HG02943 (cell line): Measurements from ENCODE around the gene DLX6.

ENCODE experiments used
- ATAC-seq: cut with Tn5 transposase; IDR thresholded peaks from one replicate; pipeline ENCODE4 v1.9.1; 2021; ENCODE audit warnings: mild to moderate bottlenecking, low read depth, moderate library complexity; ENCODE audit not compliant: unreplicated experiment

DLX6 gene

DNA sequence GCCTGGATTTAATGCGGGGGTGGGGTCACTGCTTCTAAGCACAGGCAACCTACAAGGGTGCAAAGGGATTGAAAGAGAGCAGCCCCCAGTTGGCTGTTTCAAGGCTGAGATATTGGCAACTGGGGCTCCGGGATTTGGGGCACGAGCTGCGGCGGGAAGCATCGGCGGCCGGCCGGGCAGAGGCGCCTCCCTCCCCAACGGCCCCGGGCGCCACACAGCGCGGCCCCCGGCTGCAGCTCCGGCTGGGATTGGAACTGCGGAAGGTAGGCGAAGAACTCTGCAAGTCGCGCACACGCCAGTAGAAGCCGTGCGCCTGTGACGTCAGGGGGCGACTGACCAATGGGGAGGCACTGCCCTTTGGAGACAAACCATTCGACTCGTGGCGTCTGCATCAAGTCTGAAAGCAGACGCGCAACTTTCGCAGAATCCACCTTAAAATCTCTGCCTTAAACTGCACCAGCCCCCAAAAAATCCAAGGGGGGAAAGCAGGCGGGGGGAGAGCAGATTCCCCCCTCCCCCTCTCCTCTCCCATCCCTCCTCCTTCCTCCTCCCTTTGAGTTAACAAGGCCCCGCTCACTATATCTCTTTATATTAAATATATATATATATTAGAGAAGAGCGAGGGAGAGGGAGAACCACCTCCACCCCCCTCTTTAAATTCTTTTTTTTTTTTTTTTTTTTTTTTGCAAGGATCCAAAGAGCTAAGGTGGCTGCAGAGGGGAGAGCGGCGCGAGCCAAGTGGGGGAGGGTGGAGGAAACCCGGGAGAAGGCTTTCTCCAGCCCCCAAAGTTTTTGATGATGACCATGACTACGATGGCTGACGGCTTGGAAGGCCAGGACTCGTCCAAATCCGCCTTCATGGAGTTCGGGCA is at the start of gene DLX6:
TSS of gene DLX6 (plus strand) at position 371 of the 872 bp plus-strand sequence. CDS start at position 796, 425 bp downstream.
- ATAC-seq = no peak

DNA sequence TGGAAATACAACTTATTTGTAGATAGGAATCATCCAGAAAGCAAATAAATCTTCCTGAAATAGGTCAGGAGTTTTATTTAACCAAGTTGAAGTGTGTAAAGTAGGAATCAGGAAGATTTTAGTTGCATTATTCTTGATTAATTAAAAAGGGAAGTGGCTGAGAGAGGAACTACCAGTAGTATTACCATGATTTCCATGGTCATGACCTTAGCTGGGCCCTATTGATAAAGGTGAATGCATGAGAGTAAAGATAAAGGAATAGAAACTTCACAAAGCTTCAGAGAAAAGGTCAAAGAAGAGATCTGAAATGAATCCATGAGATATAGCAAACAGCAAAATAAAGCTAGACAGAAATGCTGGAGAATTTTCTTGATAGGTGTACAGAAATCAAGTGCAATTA is 46.2 kb upstream of the DLX6 start:
- ATAC-seq = no peak

DNA sequence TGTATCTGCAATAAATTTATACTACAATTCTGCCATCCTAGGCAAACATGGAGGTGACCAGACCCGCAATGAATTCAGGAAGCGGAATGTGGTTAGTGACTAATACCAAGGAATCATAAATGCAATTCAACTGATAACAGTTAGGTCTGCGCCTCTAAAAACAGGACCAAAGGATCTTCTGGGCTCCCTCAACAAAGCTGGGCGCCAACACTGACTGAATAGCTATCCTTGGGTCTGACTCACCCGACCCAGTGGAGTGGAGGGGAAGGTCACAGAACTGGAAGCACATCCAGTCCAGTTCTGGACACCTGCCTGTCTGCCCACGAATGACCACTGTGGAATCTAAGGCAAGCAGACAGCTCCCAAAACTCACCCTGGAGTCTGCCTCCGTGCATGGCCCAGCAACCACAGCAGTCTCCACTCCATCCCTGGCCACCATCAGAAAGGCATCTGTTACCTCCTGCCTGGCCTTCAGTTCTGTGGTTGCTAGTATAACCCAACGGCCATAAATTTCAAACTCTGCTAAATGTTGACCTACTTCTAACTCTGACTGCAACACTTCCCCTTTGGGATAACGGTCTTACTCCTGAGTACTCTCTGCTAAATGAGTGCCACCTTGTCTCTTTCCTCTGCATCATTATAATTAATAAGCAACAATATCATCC is 43.0 kb upstream of the DLX6 start:
- ATAC-seq = no peak

DNA sequence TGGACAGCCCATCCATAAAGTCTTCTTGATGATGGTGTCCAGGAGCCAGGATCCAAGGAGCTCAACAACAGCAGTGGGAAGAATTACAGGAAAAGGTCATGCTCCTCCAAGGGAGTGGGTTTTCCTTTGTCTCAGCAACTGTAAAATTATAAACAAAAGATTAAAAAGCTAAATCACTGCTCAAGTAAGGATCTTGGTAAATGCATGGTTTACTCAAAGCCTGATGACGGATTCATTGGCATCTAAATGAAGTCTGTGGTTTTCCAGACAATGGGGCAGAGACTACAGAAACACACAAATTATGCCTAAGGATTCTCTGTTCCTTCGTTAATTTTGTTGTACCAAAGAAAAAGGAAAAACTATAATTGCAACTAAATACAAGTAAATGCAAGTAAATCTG is 36.4 kb upstream of the DLX6 start:
- no peak for ATAC-seq

DNA sequence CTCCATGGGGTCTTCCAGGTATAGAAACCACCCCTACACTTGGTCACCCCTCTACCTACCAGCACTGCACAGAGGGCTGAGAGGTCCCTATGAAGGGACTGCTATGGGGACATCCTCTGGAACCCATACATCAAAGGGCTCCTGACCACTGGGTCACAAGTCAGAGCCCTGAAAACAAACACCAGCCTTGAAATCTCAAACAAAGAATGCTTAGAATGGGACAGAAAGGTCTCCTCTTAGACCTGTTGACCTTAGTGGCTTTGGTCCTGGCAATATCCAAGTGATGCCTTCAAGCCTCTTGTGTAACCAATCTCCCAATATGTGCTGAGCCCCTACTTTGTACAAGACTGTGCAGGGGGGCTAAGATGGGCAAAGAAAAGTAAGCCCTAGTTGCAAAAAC is 34.6 kb upstream of the DLX6 start:
- no peak for ATAC-seq

DNA sequence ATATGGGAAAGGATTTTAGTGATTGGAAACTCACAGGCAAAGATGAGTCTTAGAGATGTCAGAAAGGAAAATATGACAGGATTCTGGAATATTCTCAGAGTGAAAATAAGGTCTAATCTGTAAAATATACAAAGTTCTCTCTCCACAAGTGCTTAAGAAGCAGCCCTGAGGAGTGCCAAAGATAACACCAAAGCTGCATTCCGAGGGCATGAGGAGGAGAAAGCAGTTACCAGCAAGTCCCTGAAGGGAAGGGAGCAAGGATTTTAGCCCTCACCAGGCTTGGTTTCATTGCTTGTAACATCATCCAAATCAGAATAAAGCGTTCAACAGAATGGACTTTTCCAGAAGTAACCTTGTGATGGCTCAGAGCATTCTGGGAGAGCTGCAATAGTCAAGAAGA is 31.4 kb upstream of the DLX6 start:
- ATAC-seq = no peak

DNA sequence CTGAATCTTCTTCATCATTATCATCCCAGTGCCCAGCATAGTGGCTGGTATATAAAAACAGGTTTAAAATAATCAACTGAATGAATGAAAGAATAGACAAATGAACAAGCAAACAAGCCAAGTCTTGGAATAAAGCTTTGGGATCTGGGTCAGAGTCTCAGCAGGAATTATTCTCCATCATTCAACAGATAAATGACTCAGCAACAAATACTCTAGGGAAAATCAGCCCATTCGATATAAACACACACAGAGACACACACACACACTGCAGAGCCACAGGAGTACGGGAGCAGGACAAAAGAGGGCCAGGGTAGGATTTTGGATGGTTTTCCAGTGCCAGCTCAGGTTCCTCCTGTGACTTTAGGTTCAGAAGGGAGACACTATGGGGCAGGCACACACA is 29.2 kb upstream of the DLX6 start:
- ATAC-seq = no peak

DNA sequence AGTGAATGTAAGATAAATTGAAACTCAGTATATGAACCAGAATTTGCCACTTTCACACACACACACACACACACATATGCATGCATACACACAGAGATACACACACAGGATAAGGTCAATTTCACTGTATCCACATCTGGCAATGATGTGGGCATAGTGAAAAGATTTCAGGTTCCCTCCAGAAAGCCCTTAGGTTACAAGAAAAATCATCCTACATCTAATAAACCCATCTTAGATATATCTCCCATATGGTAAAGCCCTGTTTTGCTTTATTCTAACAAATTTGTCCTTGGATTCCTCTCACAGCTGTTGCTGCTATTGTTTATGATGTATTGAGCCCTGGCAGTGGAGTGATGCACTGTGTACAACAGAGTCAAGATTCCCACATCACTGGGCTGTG is 27.9 kb upstream of the DLX6 start:
- no peak for ATAC-seq

DNA sequence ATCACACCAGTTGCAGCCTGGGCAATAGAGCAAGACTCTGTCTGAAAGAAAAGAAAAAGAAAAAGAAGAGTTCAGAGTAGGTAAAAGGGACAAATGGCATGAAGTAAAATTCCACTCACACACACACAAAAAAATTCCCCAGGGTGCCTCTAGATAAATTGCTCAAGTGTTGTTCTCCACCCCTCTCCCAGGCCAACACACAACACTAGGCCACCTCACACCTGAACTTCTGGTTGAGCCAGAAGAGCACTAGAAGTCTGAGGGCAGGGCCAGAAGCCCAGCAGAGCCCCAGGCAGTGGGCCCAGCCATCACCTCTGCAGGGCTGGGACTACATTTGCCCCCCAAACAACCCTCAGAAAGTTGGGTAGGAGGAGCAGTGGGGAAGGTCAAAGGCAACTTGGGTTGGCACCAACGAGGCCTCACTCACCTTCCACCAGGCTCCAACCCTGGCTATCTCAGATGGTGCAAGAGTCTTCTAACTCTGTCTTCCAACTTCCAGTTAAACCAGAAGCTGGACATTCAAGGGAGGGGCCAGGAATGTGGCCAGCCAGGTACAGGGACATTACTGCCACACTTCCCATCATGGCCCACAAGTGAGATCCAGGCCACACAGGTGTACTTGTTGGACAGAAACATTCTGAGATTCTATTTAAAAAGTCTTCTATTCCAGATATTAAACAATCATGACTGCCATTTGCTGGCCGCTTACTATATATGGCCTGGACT is 25.6 kb upstream of the DLX6 start:
- ATAC-seq = no peak

DNA sequence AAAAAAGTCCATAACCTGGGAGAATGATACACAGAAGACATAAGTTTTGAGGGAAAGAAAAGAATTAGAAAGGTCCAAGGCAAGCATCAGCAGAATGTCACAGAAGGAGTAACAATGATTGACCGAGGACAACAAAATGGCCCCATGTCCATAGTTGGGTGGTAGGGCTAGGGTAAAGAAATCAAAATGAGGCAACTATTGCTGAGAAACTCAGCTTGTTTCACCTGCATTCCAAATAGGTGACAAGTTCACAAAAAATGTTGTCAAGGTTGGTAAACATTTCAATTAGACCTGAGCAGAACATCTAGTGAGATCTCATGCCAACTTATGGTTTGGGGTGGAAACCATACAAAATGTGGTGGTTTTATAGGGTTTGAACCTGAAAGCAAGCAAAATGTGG is 22.8 kb upstream of the DLX6 start:
- ATAC-seq = no peak

DNA sequence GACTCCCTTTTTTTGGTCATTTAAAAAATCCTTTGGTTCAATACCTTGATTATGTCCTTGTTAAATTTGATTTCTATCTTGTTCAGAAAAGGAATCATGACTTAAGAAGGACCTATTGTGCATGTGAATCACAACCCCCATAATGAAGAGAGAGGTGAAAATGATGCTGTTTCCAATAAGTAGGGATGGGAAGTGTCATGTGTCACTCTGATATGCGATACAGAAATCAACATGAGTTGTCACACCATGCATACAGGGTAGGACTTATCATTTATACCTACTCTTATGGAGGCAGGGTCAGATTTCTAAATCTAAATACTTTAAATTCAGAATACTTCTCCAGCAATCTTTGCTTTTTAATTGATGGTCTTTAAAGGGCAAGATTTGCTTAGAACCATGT is 19.4 kb upstream of the DLX6 start:
- ATAC-seq = no peak

DNA sequence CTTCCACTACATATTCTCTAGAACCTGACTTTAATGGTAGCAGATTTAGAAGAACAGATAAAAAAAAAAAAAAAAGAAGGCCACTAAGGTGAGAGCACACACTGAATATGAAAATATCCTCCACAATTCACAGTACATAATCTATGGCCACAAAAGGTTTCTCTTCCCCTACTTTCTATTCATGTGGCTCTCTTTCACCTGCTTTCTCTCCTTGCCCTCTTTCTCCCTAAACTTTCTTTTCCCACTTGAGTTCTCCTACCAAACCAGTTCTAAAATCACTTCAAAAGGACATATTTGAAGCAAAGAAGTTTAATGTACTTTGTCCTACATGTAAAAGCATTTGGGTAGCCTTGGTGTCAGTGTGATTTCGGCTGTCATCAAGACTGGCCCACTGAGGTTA is 18.5 kb upstream of the DLX6 start:
- no peak for ATAC-seq

DNA sequence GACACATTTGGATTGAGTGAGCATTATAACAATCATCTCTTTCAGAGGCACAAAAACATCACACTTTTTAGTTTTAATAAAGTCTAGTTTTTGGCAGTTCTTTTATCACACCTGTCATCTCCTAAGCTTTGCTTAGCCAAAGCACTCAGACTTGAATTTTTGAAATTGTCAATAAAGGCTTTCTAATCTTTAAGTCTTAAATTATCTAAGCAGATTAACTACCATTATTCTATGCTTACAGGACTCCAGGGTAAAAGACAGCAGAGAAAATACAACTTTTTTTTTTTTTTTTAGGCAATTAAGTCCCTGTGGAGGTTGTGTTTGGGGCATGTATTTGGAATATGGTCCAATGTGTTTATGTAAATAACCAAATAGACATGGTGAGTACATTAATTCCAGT is 17.6 kb upstream of the DLX6 start:
- ATAC-seq = no peak

DNA sequence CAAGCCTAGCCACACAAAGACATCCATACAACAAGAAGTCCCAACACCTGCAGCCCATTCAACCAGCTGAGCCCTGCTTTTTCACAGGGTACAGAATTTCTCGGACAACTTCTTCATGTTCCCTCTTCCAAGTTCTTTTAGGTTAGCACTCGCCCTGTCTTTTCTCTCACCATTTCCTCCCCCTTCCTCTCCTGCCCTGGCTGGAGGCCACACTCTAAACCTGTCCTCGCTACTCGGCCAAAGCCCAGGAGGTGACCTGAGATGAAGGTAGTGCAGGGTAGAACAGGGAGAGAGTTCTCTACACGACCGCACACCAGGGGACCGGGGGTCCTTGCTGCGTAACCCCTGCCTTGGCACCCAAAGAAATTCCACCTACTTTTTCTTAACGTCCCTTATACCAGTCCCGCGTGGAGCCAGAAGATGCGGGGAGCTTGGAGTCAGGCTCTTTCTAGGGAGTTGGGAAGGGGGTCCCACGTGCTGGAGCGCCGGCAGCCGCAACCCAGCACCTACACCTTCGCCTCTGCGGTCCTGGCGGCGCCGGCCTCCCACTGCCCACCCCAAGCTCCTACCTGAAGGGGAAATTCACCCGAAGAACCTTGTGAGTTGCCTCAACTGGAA is 16.0 kb upstream of the DLX6 start:
- ATAC-seq = no peak

DNA sequence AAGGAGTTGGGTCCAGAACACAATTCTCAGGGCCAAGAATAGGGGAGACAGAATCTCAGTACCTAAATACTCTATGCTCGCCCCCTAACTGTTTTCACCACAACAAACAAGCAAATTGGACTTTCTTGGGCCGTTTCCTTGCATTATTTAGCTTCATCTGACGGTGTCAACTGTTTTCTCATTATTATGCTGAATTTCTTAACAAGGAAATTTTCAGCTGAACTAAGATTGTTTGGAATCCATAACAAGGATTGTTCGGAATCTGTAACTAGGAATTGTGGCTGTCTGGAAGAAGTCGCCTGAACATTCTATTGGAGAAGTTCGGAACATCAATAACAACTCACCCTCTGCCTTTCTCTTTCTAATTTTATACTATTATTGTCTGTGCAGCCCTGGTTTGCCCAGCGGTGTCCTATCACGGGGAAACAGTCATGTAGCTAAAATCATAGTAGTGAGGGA is 15.5 kb upstream of the DLX6 start:
- no peak for ATAC-seq

DNA sequence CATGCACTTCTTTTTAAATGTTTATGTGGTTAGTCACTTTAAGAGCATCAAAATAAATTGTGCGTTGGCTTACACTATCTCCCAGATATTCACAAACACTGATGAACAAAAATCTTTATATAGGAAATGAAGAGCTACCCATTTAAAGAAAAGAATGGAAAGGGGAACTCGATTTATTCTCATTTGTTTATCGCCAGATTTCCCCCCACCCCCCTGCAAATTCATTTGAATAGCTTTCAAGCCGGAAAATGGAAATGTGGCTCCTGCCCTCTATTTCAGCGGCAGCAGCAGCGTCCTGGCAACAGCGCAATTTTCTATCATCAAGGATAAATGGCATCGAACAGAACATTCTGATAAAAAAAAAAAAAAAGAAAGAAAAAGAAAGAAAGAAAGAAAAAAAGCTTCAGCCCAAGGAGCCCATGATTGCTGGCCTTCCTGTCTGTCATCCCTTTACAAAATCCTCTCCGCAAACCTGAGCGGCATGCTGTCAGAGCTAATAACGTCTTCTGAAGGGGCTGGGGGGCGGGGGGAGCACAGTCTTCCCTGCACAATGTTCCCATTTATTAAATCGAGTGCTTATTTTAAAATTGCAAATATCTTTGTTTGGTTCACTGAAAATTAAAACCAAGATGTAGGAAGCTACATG is 13.7 kb upstream of the DLX6 start:
- no peak for ATAC-seq

DNA sequence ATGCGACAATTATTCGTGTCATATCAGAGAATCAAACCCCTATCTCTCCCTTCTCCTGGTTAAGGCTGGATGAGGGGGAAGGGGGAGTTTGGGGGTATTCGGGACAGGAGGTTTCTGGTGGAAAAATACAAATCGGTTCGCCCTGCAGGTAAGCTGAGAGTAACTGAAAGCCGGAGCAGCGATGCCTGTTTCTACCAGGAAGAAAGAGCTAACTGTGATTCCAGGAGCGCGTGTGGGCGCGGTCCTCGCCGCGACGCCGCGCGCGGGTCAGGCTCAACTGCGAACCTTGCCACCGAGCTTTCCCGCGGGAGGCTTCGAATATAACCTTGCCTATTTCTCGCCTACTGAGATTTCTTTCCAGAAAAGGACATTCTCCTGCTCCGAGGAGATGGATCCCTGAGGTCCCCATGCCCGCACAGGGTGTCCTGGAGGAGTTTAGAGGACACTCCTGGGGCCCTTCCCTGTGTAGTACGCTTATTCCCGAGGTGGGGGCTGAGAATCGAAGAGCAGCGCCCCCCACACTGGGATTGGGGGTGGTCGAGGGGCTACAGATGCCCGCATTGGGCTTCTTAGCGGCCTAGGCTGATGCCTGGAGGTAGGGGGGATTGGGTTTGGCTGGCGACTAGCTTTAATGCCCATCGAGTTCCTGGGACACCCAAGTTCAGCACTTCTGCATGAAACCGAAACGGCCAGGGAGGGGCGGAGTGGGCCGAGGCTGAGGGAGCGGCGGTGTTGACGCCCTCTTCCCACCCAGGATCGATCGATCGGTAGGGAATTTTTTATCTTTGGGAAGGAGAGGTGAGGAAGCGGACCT is 13.0 kb upstream of the DLX6 start:
- no peak for ATAC-seq

DNA sequence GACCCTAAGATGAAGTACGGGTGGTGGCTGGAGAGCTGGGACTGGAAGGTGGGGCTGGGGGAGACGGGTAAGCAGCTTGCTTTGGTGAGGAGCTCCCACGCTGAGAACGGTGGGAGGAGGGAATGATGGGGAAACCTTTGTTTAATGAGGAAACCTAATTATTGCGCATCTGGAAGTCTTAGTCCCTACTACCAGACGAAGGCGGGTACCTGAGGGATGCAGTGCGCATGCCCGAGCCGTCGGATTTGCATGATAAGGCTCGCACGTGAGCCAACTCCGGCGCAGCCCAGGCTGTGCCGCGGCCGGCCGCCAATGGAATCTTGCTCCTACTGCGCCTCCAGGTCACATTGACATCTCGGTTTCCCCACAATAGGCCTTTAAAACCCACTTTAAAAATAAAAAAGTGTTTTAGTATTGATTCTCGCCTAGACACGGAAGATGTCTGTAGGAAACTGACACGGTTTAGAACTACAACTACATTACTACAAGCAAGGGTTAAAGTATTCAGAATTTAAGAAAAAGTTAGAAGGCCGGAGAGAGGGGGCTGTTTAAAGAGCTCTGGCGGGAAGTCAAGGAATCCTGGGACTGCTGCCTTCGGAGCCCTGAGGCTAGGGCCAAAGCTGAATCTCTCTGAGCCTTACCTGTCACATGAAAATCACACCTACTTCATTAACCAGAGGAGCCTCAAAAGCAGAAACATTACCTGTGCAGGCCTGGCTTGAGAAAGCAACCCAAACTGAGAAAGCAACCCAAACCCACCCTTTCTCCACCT is 12.1 kb upstream of the DLX6 start:
- no peak for ATAC-seq

DNA sequence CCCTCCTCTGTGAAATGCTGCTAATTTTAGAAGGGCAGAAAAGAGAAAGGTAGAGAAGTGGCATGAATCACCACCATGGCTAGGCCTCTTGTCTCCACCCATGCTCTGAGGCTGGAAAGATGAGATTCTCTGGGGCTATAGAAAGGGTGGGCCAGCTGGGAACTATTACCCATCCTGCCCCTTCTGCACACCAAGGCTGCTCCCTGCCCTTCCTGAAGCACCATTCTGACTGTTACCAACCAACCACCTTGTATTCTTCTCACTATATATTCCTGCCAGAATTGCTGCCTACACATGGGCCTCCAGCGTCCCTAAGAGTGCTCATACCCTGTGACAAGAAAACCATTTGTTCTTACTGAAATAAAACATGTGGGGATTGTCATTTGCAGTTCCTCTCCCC is 11.4 kb upstream of the DLX6 start:
- no peak for ATAC-seq
